OCI-LY3 (cell line): Measurements from ENCODE around the gene AMN.
"Not testable (repeated sequence)": the region's sequence is repeated elsewhere in the genome, so short reads cannot be mapped to it uniquely, and the experiment has no call there.

Experiments used
- H2AFZ ChIP-seq: fragments of 200-600, 300-600 bp; shearing (Covaris generic); 2 replicates; pipeline ENCODE4 v1.6.0; 2014; ENCODE audit warnings: antibody characterized with exemption, low read depth, low read length
- H3K27ac ChIP-seq: fragments of 200-600, 300-600 bp; sonication (generic); 2 replicates; pipeline ENCODE4 v1.5.1; 2014; ENCODE audit warnings: mild to moderate bottlenecking, low read length, moderate library complexity, mixed read lengths
- H3K27me3 ChIP-seq: fragments of 200-600, 300-600 bp; sonication (generic); 2 replicates; pipeline ENCODE4 v1.6.1; 2014; ENCODE audit warnings: low read depth, low read length, mixed read lengths
- H3K36me3 ChIP-seq: fragments of 200-600, 300-600 bp; sonication (generic); replicated peaks from 2 replicates; pipeline ENCODE3; 2014; ENCODE audit warnings: low read depth, low read length, mixed read lengths
- H3K4me1 ChIP-seq: fragments of 300-600, 200-600 bp; sonication (generic); 2 replicates; pipeline ENCODE4 v1.6.1; 2014; ENCODE audit warnings: low read length, mixed read lengths
- H3K4me2 ChIP-seq: fragments of 200-600, 300-600 bp; sonication (generic); 2 replicates; pipeline ENCODE4 v1.6.1; 2014; ENCODE audit warnings: low read length, mixed read lengths
- H3K4me3 ChIP-seq: fragments of 300-600, 200-600 bp; sonication (generic); 2 replicates; pipeline ENCODE4 v1.5.1; 2014; ENCODE audit warnings: antibody characterized with exemption, mild to moderate bottlenecking, low read length, moderate library complexity
- H3K79me2 ChIP-seq: fragments of 300-600, 200-600 bp; shearing (Covaris generic); 2 replicates; pipeline ENCODE4 v1.6.1; 2014; ENCODE audit warnings: mild to moderate bottlenecking, low read length, mixed read lengths
- H3K9ac ChIP-seq: fragments of 300-600, 200-600 bp; shearing (Covaris generic); 2 replicates; pipeline ENCODE4 v1.6.0; 2014; ENCODE audit warnings: mild to moderate bottlenecking, low read length, moderate library complexity
- H3K9me3 ChIP-seq: fragments of 200-600, 300-600 bp; shearing (Covaris generic); 2 replicates; pipeline ENCODE4 v1.6.1; 2014; ENCODE audit warnings: low read length, mixed read lengths; ENCODE audit not compliant: insufficient read depth
- H4K20me1 ChIP-seq: fragments of 200-600, 300-600 bp; sonication (generic); 2 replicates; pipeline ENCODE4 v1.6.1; 2016; ENCODE audit warnings: low read length, mixed read lengths; ENCODE audit not compliant: insufficient read depth
- CTCF ChIP-seq: fragments of 200-600, 300-600 bp; sonication (generic); IDR thresholded peaks from 2 replicates; pipeline ENCODE4 v1.5.1; 2014; ENCODE audit warnings: antibody characterized with exemption, low read length, low read depth
- EZH2phosphoT487 ChIP-seq: fragments of 200-600 bp; shearing (Covaris generic); IDR thresholded peaks from 2 replicates; pipeline ENCODE4 v1.6.1; 2018; ENCODE audit warnings: antibody characterized with exemption, mixed run types, low read depth

The AMN gene

GRCh38 chr14:102922490-102923200, at the start of gene AMN:
Gene AMN (plus strand): TSS chr14:102922663. CDS start chr14:102922689, 26 bp downstream.
- Histone ChIP-seq H3K9me3 (no peaks in the 10 kb centered on the region), H3K79me2 (no peaks in the 10 kb centered on the region), H3K9ac (peak within 1 kb of the TSS; percentile 39; the same call in 1 of the 2 replicates), H4K20me1 (no peaks in the 10 kb centered on the region), H3K4me2 (peak within 1 kb of the TSS; percentile 77), H3K4me3 (peak within 1 kb of the TSS; percentile 74), H3K4me1 (peaks cover 8% of the 10 kb centered on the region), H3K27me3 (no peaks in the 10 kb centered on the region), H2AFZ (peak within 1 kb of the TSS; percentile 69; the same call in 1 of the 2 replicates), H3K36me3 (peaks cover 12% of the 10 kb centered on the region), H3K27ac (no peak within 1 kb of the TSS)
- no peak for TF ChIP-seq CTCF
- TF ChIP-seq EZH2phosphoT487: no peak

GRCh38 chr14:102873131-102873530, 49.3 kb upstream of the AMN start:
- Histone ChIP-seq H3K9ac (no peak overlapping the region), H3K27ac (no peak overlapping the region), H3K4me1 (peaks cover 45% of the 10 kb centered on the region), H3K9me3 (no peaks in the 10 kb centered on the region), H3K4me3 (no peak overlapping the region), H3K79me2 (peaks cover 72% of the 10 kb centered on the region), H3K27me3 (no peaks in the 10 kb centered on the region), H2AFZ (no peak overlapping the region), H3K36me3 (peaks cover 75% of the 10 kb centered on the region), H3K4me2 (no peak overlapping the region), H4K20me1 (peaks cover 58% of the 10 kb centered on the region)
- no peak for TF ChIP-seq EZH2phosphoT487
- no peak for TF ChIP-seq CTCF

GRCh38 chr14:102873546-102874061, 48.9 kb upstream of the AMN start:
- Histone ChIP-seq H3K27ac (no peak overlapping the region), H3K27me3 (no peaks in the 10 kb centered on the region), H2AFZ (no peak overlapping the region), H3K9me3 (no peaks in the 10 kb centered on the region), H3K9ac (no peak overlapping the region), H4K20me1 (peaks cover 58% of the 10 kb centered on the region), H3K4me1 (peaks cover 40% of the 10 kb centered on the region), H3K4me2 (no peak overlapping the region), H3K79me2 (peaks cover 72% of the 10 kb centered on the region), H3K4me3 (no peak overlapping the region), H3K36me3 (peaks cover 76% of the 10 kb centered on the region)
- no peak for TF ChIP-seq CTCF
- TF ChIP-seq EZH2phosphoT487: no peak

DNA sequence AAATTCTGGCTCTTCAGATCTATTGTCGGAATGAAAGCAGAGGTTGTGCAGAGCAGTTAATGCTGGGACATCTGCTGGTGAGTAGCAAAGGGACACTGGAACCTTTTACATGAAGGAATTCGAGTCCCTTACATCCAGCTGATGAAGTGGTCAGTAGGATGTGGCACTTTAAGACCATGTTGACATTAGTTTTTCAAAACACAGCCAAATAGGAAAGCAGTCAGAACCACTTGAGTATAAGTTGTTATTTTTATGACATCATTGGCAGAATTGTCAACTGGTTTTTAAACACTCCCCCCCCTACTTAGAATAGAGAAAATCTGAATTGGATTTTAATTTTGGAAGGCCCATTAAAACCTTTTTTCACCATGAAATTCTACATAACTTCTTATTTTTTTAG, 46.8 kb upstream of the AMN start:
- Histone ChIP-seq H3K27ac (no peak overlapping the region), H3K27me3 (no peaks in the 10 kb centered on the region), H3K9ac (no peak overlapping the region), H2AFZ (no peak overlapping the region), H3K79me2 (peaks cover 60% of the 10 kb centered on the region), H3K4me3 (no peak overlapping the region), H3K36me3 (peaks cover 72% of the 10 kb centered on the region), H4K20me1 (peaks cover 45% of the 10 kb centered on the region), H3K9me3 (no peaks in the 10 kb centered on the region), H3K4me2 (no peak overlapping the region), H3K4me1 (peaks cover 20% of the 10 kb centered on the region)
- TF ChIP-seq EZH2phosphoT487 (no peak), CTCF (no peak)

DNA sequence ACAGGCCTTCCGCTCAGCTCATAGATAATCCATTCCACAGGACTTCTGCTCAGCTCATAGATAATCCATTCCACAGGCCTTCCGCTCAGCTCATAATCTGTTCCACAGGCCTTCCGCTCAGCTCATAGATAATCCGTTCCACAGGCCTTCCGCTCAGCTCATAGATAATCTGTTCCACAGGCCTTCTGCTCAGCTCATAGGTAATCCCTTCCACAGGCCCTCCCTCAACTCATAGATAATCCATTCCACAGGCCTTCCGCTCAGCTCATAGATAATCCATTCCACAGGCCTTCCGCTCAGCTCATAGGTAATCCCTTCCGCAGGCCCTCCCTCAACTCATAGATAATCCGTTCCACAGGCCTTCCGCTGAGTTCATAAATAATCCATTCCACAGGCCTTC, 45.0 kb upstream of the AMN start:
- not testable (repeated sequence) for H3K9me3 ChIP-seq, H3K4me1 ChIP-seq, H3K27me3 ChIP-seq, H3K27ac ChIP-seq, H3K4me2 ChIP-seq, H2AFZ ChIP-seq, H3K9ac ChIP-seq, H3K4me3 ChIP-seq
- Histone ChIP-seq H4K20me1 (peaks cover 35% of the 10 kb centered on the region), H3K36me3 (peaks cover 67% of the 10 kb centered on the region), H3K79me2 (peaks cover 47% of the 10 kb centered on the region)
